B cell (primary cell): Measurements from ENCODE around the gene FGD4. TPM values are rescaled to one million over a fixed set of nuclear protein-coding genes. Genes with fewer than 3 reads are reported as not detected.

Experiments
- ATAC-seq: fragments of 200-7000 bp; cut with Tn5 transposase; one replicate; pipeline ENCODE4 v1.10.0; 2021; ENCODE audit warnings: low read depth, mild to moderate bottlenecking, moderate number of reproducible peaks, moderate library complexity
- CTCF ChIA-PET: fragments of 350-600 bp; sonication (Branson Sonifier 250); formaldehyde crosslinking; loops from one replicate; lab custom pipeline; 2021; ENCODE audit warnings: antibody characterized with exemption, inconsistent platforms; lab: Charles Lee
- POLR2A ChIA-PET: fragments of 350-600 bp; sonication (Branson Sonifier 250); formaldehyde crosslinking; loops from one replicate; lab custom pipeline; 2021; ENCODE audit warnings: antibody characterized with exemption; lab: Charles Lee
- DNase-seq: peaks from one replicate; pipeline ENCODE4 v3.0.0; 2013
- H2AFZ ChIP-seq: 2 replicates; pipeline ENCODE4 v1.6.1; 2012; ENCODE audit warnings: mild to moderate bottlenecking, low read depth, low read length; ENCODE audit not compliant: insufficient read depth, poor library complexity, severe bottlenecking
- H3K27ac ChIP-seq, 2 donors: 1 replicate in 1 of 2; 2 replicates in 1 of 2; pipeline ENCODE4 v1.5.1; 2012 to 2013; ENCODE audit warnings: low read length in 2 of 2, mild to moderate bottlenecking in 2 of 2, moderate library complexity in 1 of 2
- H3K27me3 ChIP-seq, 4 experiments: fragments of 200-600 bp in 1 of 4; sonication (generic) in 1 of 4; replicated peaks in 1 of 4; 1 replicate in 2 of 4; 2 replicates in 2 of 4; pipeline versions ENCODE4 v1.6.1 to v1.7.0; 2013 to 2016; ENCODE audit warnings: low read length in 3 of 4, mild to moderate bottlenecking in 2 of 4, mixed read lengths in 1 of 4, moderate library complexity in 1 of 4; ENCODE audit not compliant: insufficient read depth in 4 of 4, control insufficient read depth in 3 of 4; ENCODE audit errors: control extremely low read depth in 1 of 4
- H3K36me3 ChIP-seq, 2 experiments: replicated peaks in 1 of 2; 1 replicate in 1 of 2; 2 replicates in 1 of 2; pipeline versions ENCODE4 v1.6.1 to v1.7.1; 2013; ENCODE audit warnings: low read length in 1 of 2; ENCODE audit not compliant: insufficient read depth in 2 of 2, control insufficient read depth in 1 of 2; ENCODE audit errors: control extremely low read depth in 1 of 2, extremely low read depth in 1 of 2
- H3K4me1 ChIP-seq, 2 donors: fragments of 200-600 bp in 1 of 2; sonication (generic) in 1 of 2; 1 replicate in 1 of 2; 2 replicates in 1 of 2; pipeline versions ENCODE4 v1.5.1 to v1.6.1; 2013 to 2017; ENCODE audit warnings: low read length in 2 of 2; ENCODE audit not compliant: control insufficient read depth in 2 of 2, insufficient read depth in 2 of 2
- H3K4me2 ChIP-seq: replicated peaks from 2 replicates; pipeline ENCODE3; 2012; ENCODE audit warnings: mild to moderate bottlenecking, low read depth, low read length; ENCODE audit not compliant: poor library complexity, severe bottlenecking
- H3K4me3 ChIP-seq, 5 experiments: fragments of 200-600 bp in 1 of 5; sonication (generic) in 1 of 5; 1 replicate in 3 of 5; 2 replicates in 2 of 5; pipeline versions ENCODE4 v1.5.1 to v1.7.0; 2011 to 2016; ENCODE audit warnings: low read length in 4 of 5, mild to moderate bottlenecking in 4 of 5, low read depth in 2 of 5, control low read depth in 1 of 5, moderate library complexity in 1 of 5; ENCODE audit not compliant: insufficient read depth in 1 of 5; ENCODE audit errors: control extremely low read depth in 1 of 5, extremely low read depth in 1 of 5
- H3K79me2 ChIP-seq: fragments of 200-600 bp; sonication (generic); one replicate; pipeline ENCODE4 v1.6.0; 2016; ENCODE audit warnings: low read length; ENCODE audit not compliant: control insufficient read depth, insufficient read depth
- H3K9ac ChIP-seq: fragments of 200-600 bp; sonication (generic); 2 replicates; pipeline ENCODE4 v1.6.1; 2017; ENCODE audit warnings: mild to moderate bottlenecking, low read length, moderate library complexity
- H3K9me3 ChIP-seq, 3 donors: one replicate each; pipeline versions ENCODE4 v1.6.1 to v1.7.1; 2013; ENCODE audit warnings: low read length in 2 of 3; ENCODE audit not compliant: control insufficient read depth in 2 of 3, insufficient read depth in 1 of 3; ENCODE audit errors: control extremely low read depth in 1 of 3
- H4K20me1 ChIP-seq: 2 replicates; pipeline ENCODE4 v1.6.0; 2012; ENCODE audit warnings: mild to moderate bottlenecking, low read length; ENCODE audit not compliant: insufficient read depth, control insufficient read depth, poor library complexity, severe bottlenecking
- H3K27ac Mint-ChIP-seq: one replicate; pipeline ENCODE4 v1.8.0; 2021; ENCODE audit warnings: mixed read lengths
- H3K27me3 Mint-ChIP-seq: one replicate; pipeline ENCODE4 v1.8.0; 2021; ENCODE audit warnings: mixed read lengths
- H3K4me1 Mint-ChIP-seq: one replicate; pipeline ENCODE4 v1.8.0; 2021; ENCODE audit warnings: mixed read lengths
- H3K4me3 Mint-ChIP-seq: one replicate; pipeline ENCODE4 v1.8.0; 2021; ENCODE audit warnings: mixed read lengths
- H3K9me3 Mint-ChIP-seq: one replicate; pipeline ENCODE4 v1.8.0; 2022; ENCODE audit warnings: mixed read lengths; ENCODE audit not compliant: insufficient read depth
- CTCF ChIP-seq: fragments of 200-600 bp; IDR thresholded peaks from one replicate; pipeline ENCODE4 v1.8.0; 2022; ENCODE audit warnings: antibody characterized with exemption, mild to moderate bottlenecking
- EZH2 ChIP-seq: IDR thresholded peaks from 2 replicates; pipeline ENCODE4 v1.6.1; 2012; ENCODE audit warnings: borderline replicate concordance, low read depth, mild to moderate bottlenecking, moderate library complexity, low read length; ENCODE audit not compliant: insufficient read depth, poor library complexity, severe bottlenecking
- WGBS: methylation state at CpG from one replicate; pipeline ENCODE4 v1.1.5; 2013; ENCODE audit warnings: missing lambda C conversion rate; ENCODE audit not compliant: insufficient coverage; 5-methylcytosine and 5-hydroxymethylcytosine counted together
- intact Hi-C: fragments of 100-400 bp; cut with micrococcal nuclease; formaldehyde crosslinking; loops from one replicate; pipeline ENCODE4 v1.10.0; 2022
- polyA plus RNA-seq: library from polyadenylated mRNA; depleted of rRNA; stranded (reverse); fragments of >200 nt; gene quantifications from 2 replicates; pipeline ENCODE4 v1.2.3, GENCODE V29; 2012
- total RNA-seq, 2 donors: library from RNA; stranded (reverse); fragments of 120-200 nt in 1 of 2; gene quantifications; 1 replicate in 1 of 2; 2 replicates in 1 of 2; pipeline versions ENCODE4 v1.2.3 to v1.2.4, GENCODE V29; 2013 to 2022

The FGD4 gene
- total and polyA plus RNA-seq, 2 donors (not counting 1 experiment from before 2014, with no cell fraction given) = 2.1 to 2.8 TPM

GRCh38 chr12:32605326-32606095, 206.2 kb downstream of the FGD4 start:
- Histone ChIP-seq H2AFZ (no peak overlapping the region), H3K9ac (no peak overlapping the region), H3K4me1 (no peaks in the 10 kb centered on the region), H3K4me2 (no peak overlapping the region), H3K27ac (no peak overlapping the region), H3K4me3 (no peak overlapping the region), H4K20me1 (no peaks in the 10 kb centered on the region), H3K79me2 (no peaks in the 10 kb centered on the region), H3K36me3 (no peaks in the 10 kb centered on the region), H3K9me3 (no peaks in the 10 kb centered on the region), H3K27me3 (no peaks in the 10 kb centered on the region)
- WGBS = no CpG with 5 or more reads among the region's 3 CpGs
- ATAC-seq = no peak
- intact Hi-C loops = no loop called here
- no peak for DNase-seq
- ChIA-PET POLR2A (no interaction called here), CTCF (no interaction called here)
- TF ChIP-seq CTCF = no peak
- TF ChIP-seq EZH2 = no peak
- Mint-ChIP-seq H3K4me1 (peaks cover 2% of the 10 kb centered on the region), H3K27me3 (no peaks in the 10 kb centered on the region), H3K4me3 (no peak overlapping the region), H3K27ac (no peak overlapping the region), H3K9me3 (no peaks in the 10 kb centered on the region)

- intact Hi-C loops = no loop called here
- ChIA-PET POLR2A (no interaction called here), CTCF (no interaction called here)
- Mint-ChIP-seq H3K9me3 (no peaks in the 10 kb centered on the region), H3K4me3 (no peak overlapping the region), H3K27me3 (no peaks in the 10 kb centered on the region), H3K4me1 (peaks cover 2% of the 10 kb centered on the region), H3K27ac (no peak overlapping the region)
- no peaks in the 10 kb centered on the region for H3K27me3 ChIP-seq
- H2AFZ ChIP-seq = no peak overlapping the region
- H4K20me1 ChIP-seq = no peaks in the 10 kb centered on the region
- no peak overlapping the region for H3K27ac ChIP-seq
- no peak for DNase-seq
- H3K9ac ChIP-seq = no peak overlapping the region
- H3K36me3 ChIP-seq = peaks cover 0 to under 1% of the 10 kb centered on the region in 2 experiments
- WGBS = 100% methylated on average over 1 of the region's 2 CpGs
- H3K4me1 ChIP-seq = no peaks in the 10 kb centered on the region
- no peak overlapping the region for H3K4me3 ChIP-seq
- ATAC-seq = no peak
- H3K4me2 ChIP-seq = no peak overlapping the region
- H3K79me2 ChIP-seq = no peaks in the 10 kb centered on the region
- no peaks in the 10 kb centered on the region for H3K9me3 ChIP-seq
- TF ChIP-seq EZH2 = no peak
- TF ChIP-seq CTCF = no peak
Observed at GRCh38 chr12:32606443-32606842, 207.1 kb downstream of the FGD4 start.
